ENCODE results near the gene LIFR.

Gene LIFR

DNA sequence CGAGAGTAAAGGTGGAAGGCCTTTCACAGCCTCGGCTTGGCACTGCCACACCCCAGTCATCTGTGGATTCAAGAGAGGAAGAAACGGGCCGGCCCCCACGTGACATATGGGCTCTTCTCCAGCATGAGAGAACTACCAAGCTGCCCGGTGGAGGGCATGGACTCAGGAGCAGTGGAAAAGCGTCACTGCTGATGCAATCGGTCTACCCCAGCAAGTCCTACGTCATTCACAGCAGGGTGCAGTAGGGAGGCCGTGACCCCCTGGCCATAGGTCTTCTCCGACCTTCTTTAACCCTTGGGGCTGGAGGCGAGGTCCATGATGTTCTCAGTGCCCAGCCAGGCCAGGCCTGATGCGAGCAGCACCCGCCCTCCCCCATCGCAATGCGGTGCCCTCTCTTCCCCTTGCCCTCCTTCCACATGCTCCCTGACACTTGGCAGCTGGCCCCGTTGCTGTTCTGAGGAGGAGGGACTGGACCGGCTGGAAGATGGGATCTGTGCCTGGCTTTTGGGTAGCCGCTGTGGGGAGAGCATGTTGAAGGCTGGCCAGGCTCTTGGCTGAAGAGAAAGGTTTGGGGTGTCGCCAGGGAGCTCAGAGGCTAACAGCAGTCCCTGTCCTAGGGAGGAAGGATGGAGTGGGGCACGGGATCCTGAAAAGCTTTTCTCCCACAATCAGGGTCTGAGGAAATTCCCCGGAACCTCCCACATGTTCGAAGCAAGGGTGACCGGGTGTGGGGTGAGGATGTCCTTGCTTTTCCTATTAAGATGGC lies 89.8 kb downstream of the LIFR start:
- DNase-seq (ENCODE audit: low read depth, low spot score): no peak
- CTCF ChIA-PET: interaction anchor here (1.2 to 4.2 kb wide), 5 partner anchors 13 to 316 kb away, joined by 3 to 22 read pairs (median 5); no protein-coding TSS in a partner anchor
- TF ChIP-seq, protein P1, sequence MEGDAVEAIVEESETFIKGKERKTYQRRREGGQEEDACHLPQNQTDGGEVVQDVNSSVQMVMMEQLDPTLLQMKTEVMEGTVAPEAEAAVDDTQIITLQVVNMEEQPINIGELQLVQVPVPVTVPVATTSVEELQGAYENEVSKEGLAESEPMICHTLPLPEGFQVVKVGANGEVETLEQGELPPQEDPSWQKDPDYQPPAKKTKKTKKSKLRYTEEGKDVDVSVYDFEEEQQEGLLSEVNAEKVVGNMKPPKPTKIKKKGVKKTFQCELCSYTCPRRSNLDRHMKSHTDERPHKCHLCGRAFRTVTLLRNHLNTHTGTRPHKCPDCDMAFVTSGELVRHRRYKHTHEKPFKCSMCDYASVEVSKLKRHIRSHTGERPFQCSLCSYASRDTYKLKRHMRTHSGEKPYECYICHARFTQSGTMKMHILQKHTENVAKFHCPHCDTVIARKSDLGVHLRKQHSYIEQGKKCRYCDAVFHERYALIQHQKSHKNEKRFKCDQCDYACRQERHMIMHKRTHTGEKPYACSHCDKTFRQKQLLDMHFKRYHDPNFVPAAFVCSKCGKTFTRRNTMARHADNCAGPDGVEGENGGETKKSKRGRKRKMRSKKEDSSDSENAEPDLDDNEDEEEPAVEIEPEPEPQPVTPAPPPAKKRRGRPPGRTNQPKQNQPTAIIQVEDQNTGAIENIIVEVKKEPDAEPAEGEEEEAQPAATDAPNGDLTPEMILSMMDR (IDR thresholded peaks at IDR 0.05; ENCODE audit: insufficient read depth, low read length, missing control alignments): no peak
- POLR2A ChIA-PET: no interaction called here
- no peak overlapping the region for H3K4me3 ChIP-seq (ENCODE audit: low read depth, low read length)

- DNase-seq (ENCODE audit: low read depth, low spot score): no peak
- ChIA-PET POLR2A (no interaction called here), CTCF (interaction anchor here (1.2 to 5.2 kb wide), 6 partner anchors 23 to 344 kb away, joined by 3 to 38 read pairs (median 6); no protein-coding TSS in a partner anchor)
- TF ChIP-seq, protein P1 (IDR thresholded peaks at IDR 0.05; ENCODE audit: insufficient read depth, low read length, missing control alignments): no peak
- no peak overlapping the region for H3K4me3 ChIP-seq (ENCODE audit: low read depth, low read length)
These were observed 90.6 kb downstream of the LIFR start for GRCh38 chr5:38465702-38466423.

DNA sequence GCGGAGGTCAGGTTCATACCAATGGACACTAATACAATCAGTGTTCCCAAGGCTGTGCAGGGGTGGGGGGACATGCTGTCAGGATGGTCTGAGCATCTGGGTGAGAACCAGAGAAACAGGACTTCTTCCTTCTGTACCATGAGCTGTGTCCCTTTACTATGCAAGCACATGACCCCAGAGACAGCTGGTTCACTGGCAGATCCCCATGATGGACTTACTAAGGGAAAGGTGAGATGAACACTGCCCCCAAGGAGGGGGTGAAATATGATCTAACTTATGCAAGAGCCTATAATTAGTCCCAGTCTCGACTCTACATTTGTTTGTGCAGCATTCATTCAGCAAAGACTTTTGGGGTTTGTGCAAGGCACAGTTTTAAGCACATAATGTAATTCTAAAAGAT lies 91.4 kb downstream of the LIFR start:
- no peak for DNase-seq (ENCODE audit: low read depth, low spot score)
- CTCF ChIA-PET: interaction anchor here (1.0 to 5.2 kb wide), 7 partner anchors 12 to 345 kb away, joined by 3 to 38 read pairs (median 5); no protein-coding TSS in a partner anchor
- TF ChIP-seq, protein P1 (IDR thresholded peaks at IDR 0.05; ENCODE audit: insufficient read depth, low read length, missing control alignments): no peak
- POLR2A ChIA-PET: interaction anchor here (0.8 kb wide), 1 partner anchor 51 kb away, joined by 3 read pairs; no protein-coding TSS in a partner anchor
- no peak overlapping the region for H3K4me3 ChIP-seq (ENCODE audit: low read depth, low read length)

DNA sequence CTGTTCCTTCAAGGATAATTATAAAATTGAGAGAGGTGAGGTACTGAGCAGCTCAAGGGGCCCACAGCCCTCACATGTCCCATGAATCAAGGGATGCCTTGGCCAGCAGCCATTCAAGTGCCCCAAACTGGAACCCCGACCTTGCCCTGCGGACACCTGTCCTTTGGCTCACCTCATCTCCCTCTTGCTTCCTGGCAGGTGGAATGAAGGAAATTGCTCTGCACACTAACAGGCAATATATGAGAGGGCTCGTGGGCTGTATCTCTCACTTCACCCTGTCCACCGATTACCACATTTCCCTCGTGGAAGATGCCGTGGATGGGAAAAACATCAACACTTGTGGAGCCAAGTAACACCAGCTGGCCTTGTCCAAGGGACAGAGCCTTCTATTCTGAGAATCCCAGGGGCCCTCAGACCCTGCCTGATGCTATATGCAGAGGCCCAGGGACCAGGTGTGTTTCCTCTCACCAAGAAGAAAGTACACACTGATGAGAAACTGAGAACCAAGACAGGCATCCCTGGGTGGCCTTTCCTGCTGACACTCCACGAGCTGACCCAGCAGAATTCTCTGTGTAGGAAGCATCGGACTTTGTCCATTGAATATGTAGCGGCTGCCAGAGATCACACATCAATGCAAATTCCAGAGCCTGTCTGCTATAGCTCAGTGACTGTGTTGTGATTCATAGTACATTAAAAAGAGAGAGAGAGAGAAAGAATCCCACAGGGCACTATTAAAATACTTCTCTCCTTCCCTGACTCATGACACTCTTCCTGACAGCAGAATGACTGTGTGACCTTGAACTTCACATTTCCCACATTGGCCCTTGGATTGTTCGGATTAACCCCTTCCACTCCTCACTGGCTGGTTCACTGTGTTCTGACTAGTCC lies 92.6 kb downstream of the LIFR start:
- ChIA-PET POLR2A (interaction anchor here (0.8 to 1.8 kb wide), 3 partner anchors 22 to 50 kb away, joined by 3 to 5 read pairs (median 4); no protein-coding TSS in a partner anchor), CTCF (interaction anchor here (0.6 to 5.2 kb wide), 13 partner anchors 11 to 349 kb away, joined by 3 to 38 read pairs (median 3); no protein-coding TSS in a partner anchor)
- H3K4me3 ChIP-seq (ENCODE audit: low read depth, low read length): no peak overlapping the region
- TF ChIP-seq, protein P1 (IDR thresholded peaks at IDR 0.05; ENCODE audit: insufficient read depth, low read length, missing control alignments): no peak
- DNase-seq (ENCODE audit: low read depth, low spot score): peak; percentile 79

- POLR2A ChIA-PET: interaction anchor here (1.8 kb wide), 1 partner anchor 21 kb away, joined by 4 read pairs; no protein-coding TSS in a partner anchor
- no peak overlapping the region for H3K4me3 ChIP-seq (ENCODE audit: low read depth, low read length)
- TF ChIP-seq, protein P1 (IDR thresholded peaks at IDR 0.05; ENCODE audit: insufficient read depth, low read length, missing control alignments): no peak
- no peak for DNase-seq (ENCODE audit: low read depth, low spot score)
- CTCF ChIA-PET: interaction anchor here (0.7 to 5.2 kb wide), 5 partner anchors 21 to 347 kb away, joined by 3 to 38 read pairs (median 4); no protein-coding TSS in a partner anchor
These were observed 93.3 kb downstream of the LIFR start for GRCh38 chr5:38462976-38463633.
